ENCODE results near the gene ADAMTS15.

DNA sequence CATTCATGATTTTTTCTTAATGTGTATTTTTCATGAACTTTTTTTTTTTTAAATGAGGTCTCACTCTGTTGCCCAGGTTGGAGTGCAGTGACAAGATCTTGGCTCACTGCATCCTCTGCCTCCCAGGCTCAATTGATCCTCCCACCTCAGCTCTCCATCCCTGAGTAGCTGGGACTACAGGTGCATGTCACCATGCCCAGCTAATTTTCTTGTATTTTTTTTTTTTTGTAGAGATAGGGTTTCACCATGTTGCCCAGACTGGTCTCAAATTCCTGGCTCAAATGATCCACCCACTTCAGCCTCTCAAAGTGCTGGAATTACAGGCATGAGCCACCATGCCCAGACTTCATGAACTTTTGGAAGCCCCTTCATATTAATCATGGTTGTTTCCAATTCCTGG lies 49.7 kb downstream of the ADAMTS15 start:
- TF ChIP-seq, protein P1, sequence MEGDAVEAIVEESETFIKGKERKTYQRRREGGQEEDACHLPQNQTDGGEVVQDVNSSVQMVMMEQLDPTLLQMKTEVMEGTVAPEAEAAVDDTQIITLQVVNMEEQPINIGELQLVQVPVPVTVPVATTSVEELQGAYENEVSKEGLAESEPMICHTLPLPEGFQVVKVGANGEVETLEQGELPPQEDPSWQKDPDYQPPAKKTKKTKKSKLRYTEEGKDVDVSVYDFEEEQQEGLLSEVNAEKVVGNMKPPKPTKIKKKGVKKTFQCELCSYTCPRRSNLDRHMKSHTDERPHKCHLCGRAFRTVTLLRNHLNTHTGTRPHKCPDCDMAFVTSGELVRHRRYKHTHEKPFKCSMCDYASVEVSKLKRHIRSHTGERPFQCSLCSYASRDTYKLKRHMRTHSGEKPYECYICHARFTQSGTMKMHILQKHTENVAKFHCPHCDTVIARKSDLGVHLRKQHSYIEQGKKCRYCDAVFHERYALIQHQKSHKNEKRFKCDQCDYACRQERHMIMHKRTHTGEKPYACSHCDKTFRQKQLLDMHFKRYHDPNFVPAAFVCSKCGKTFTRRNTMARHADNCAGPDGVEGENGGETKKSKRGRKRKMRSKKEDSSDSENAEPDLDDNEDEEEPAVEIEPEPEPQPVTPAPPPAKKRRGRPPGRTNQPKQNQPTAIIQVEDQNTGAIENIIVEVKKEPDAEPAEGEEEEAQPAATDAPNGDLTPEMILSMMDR (IDR thresholded peaks at IDR 0.05) = no peak
- no peak for TF ChIP-seq POLR2A (IDR thresholded peaks at IDR 0.05)
